OCI-LY7 (cell line): Measurements from ENCODE around the gene ZBED1. TPM values are rescaled to one million over a fixed set of nuclear protein-coding genes. Genes with fewer than 3 reads are reported as not detected.
A peak's percentile ranks its signal among the peaks of the same experiment; 100 is the strongest.

Experiments
- BruUV-seq: library from RNA; stranded (reverse); fragments of 400-500 nt; replicated peaks from 2 replicates; lab custom pipeline; 2021; lab: Mats Ljungman, UMichigan
- CTCF ChIA-PET: fragments of 300-600 bp; sonication (Branson Sonifier 250); formaldehyde crosslinking; loops from one replicate; lab custom pipeline; 2022; ENCODE audit warnings: antibody characterized with exemption; ENCODE audit not compliant: unreplicated experiment; lab: Charles Lee
- POLR2A ChIA-PET: fragments of 300-600 bp; sonication (Branson Sonifier 250); formaldehyde crosslinking; loops from one replicate; lab custom pipeline; 2022; ENCODE audit warnings: antibody characterized with exemption; lab: Charles Lee
- DNase-seq: peaks from one replicate; pipeline ENCODE4 v3.0.0-alpha.2; 2015; ENCODE audit warnings: low spot score
- H2AFZ ChIP-seq: fragments of 200-600 bp; sonication (generic), shearing (Covaris generic); 2 replicates; pipeline ENCODE4 v1.6.1; 2014; ENCODE audit warnings: mild to moderate bottlenecking, antibody characterized with exemption, low read length, moderate library complexity
- H3K27ac ChIP-seq: fragments of 200-600 bp; sonication (generic); 2 replicates; pipeline ENCODE4 v1.5.1; 2014; ENCODE audit warnings: mixed run types, low read depth, mild to moderate bottlenecking, moderate library complexity, low read length, inconsistent platforms; ENCODE audit not compliant: poor library complexity, severe bottlenecking
- H3K36me3 ChIP-seq: fragments of 200-600 bp; sonication (generic); 2 replicates; pipeline ENCODE4 v1.6.1; 2014; ENCODE audit warnings: mild to moderate bottlenecking, antibody characterized with exemption, low read length, moderate library complexity, mixed read lengths; ENCODE audit not compliant: insufficient read depth
- H3K4me1 ChIP-seq: fragments of 200-600 bp; sonication (generic); 2 replicates; pipeline ENCODE4 v1.5.1; 2014; ENCODE audit warnings: mild to moderate bottlenecking, low read length; ENCODE audit not compliant: insufficient read depth, poor library complexity, severe bottlenecking
- H3K4me2 ChIP-seq: fragments of 200-600 bp; sonication (generic); 2 replicates; pipeline ENCODE4 v1.6.1; 2014; ENCODE audit warnings: mild to moderate bottlenecking, low read length
- H3K4me3 ChIP-seq: fragments of 200-600 bp; sonication (generic); 2 replicates; pipeline ENCODE4 v1.5.1; 2014; ENCODE audit warnings: mild to moderate bottlenecking, low read depth, low read length; ENCODE audit not compliant: poor library complexity, severe bottlenecking
- H3K79me2 ChIP-seq: fragments of 200-600 bp; sonication (generic); 2 replicates; pipeline ENCODE4 v1.6.1; 2016; ENCODE audit warnings: low read depth, mild to moderate bottlenecking, low read length, moderate library complexity, mixed read lengths; ENCODE audit not compliant: insufficient read depth
- H3K9me2 ChIP-seq: fragments of 200-600 bp; sonication (generic); 2 replicates; pipeline ENCODE4 v1.6.1; 2016; ENCODE audit warnings: mild to moderate bottlenecking, low read length, mixed read lengths; ENCODE audit not compliant: insufficient read depth
- H3K9me3 ChIP-seq: fragments of 200-600 bp; sonication (generic); 2 replicates; pipeline ENCODE4 v1.6.1; 2014; ENCODE audit warnings: mild to moderate bottlenecking, mixed run types, low read length, mixed read lengths
- H4K20me1 ChIP-seq: fragments of 200-600 bp; sonication (generic); 2 replicates; pipeline ENCODE4 v1.6.1; 2014; ENCODE audit warnings: mild to moderate bottlenecking, antibody characterized with exemption, low read length, moderate library complexity, mixed read lengths; ENCODE audit not compliant: insufficient read depth
- CTCF ChIP-seq: fragments of 200-600 bp; sonication (generic); conservative IDR thresholded peaks from 2 replicates; pipeline ENCODE4 v1.5.1; 2014; ENCODE audit warnings: mild to moderate bottlenecking, antibody characterized with exemption, low read length, moderate library complexity, mixed read lengths
- EZH2phosphoT487 ChIP-seq: fragments of 200-600 bp; sonication (generic); IDR thresholded peaks from 2 replicates; pipeline ENCODE4 v1.6.1; 2018; ENCODE audit warnings: low read depth, borderline replicate concordance, mild to moderate bottlenecking, mixed run types, antibody characterized with exemption, low read length, moderate library complexity, mixed read lengths
- intact Hi-C: fragments of 100-400 bp; cut with micrococcal nuclease; formaldehyde crosslinking; loops from one replicate; pipeline ENCODE4 v1.10.0; 2022; ENCODE audit not compliant: unreplicated experiment
- total RNA-seq, 2 experiments: library from RNA; depleted of rRNA in 1 of 2; stranded (reverse); fragments of >200 nt in 1 of 2; shearing (Covaris generic) in 1 of 2; gene quantifications; 2 replicates each; pipeline ENCODE4 v1.2.3, GENCODE V29; 2014 to 2022

The ZBED1 gene
- total RNA-seq, 2 experiments from 2014 or later = 57.6 to 58.7 TPM

- ChIA-PET POLR2A (no interaction called here), CTCF (no interaction called here)
- H3K9me3 ChIP-seq = no peaks in the 10 kb centered on the region
- TF ChIP-seq EZH2phosphoT487 (no peak), CTCF (no peak)
- peak overlapping the region; percentile 24 for H3K4me3 ChIP-seq
- H2AFZ ChIP-seq = peak overlapping the region; percentile 37; the same call in 1 of the 2 replicates
- peak overlapping the region; percentile 55 for H3K4me2 ChIP-seq
- H3K4me1 ChIP-seq = peaks cover 45% of the 10 kb centered on the region
- intact Hi-C loops = no loop called here
- H3K36me3 ChIP-seq = no peaks in the 10 kb centered on the region
- no peaks in the 10 kb centered on the region for H4K20me1 ChIP-seq
- BruUV-seq = no TSS peak
- no peak for DNase-seq
- peak overlapping the region; percentile 94 for H3K27ac ChIP-seq
- H3K79me2 ChIP-seq = no peaks in the 10 kb centered on the region
- H3K9me2 ChIP-seq = no peaks in the 10 kb centered on the region
Measured at GRCh38 chrX:2521927-2522386, 21.2 kb upstream of the ZBED1 start.

GRCh38 chrX:2521092-2521926 lies 20.5 kb upstream of the ZBED1 start:
- intact Hi-C loops = no loop called here

More at GRCh38 chrX:2521092-2521926, 20.5 kb upstream of the ZBED1 start:
- no peaks in the 10 kb centered on the region for H3K36me3 ChIP-seq
- H3K9me2 ChIP-seq = no peaks in the 10 kb centered on the region
- H3K4me1 ChIP-seq = peaks cover 51% of the 10 kb centered on the region
- H3K9me3 ChIP-seq = no peaks in the 10 kb centered on the region
- no peaks in the 10 kb centered on the region for H4K20me1 ChIP-seq
- CTCF ChIA-PET = no interaction called here
- H2AFZ ChIP-seq = peak overlapping the region; percentile 37; the same call in 1 of the 2 replicates
- H3K79me2 ChIP-seq = no peaks in the 10 kb centered on the region
- BruUV-seq = TSS peak; percentile 87
- TF ChIP-seq EZH2phosphoT487 = no peak
- TF ChIP-seq CTCF = no peak
- POLR2A ChIA-PET = no interaction called here
- peak overlapping the region; percentile 24 for H3K4me3 ChIP-seq
- DNase-seq = peak; percentile 93
- peak overlapping the region; percentile 55 for H3K4me2 ChIP-seq
- H3K27ac ChIP-seq = peak overlapping the region; percentile 94
